ENCODE results near the gene LTBP1. TPM values are rescaled to one million over a fixed set of nuclear protein-coding genes. Genes with fewer than 3 reads are reported as not detected.

LTBP1 gene
- polyA plus RNA-seq, 1 donor (not counting 4 experiments of a cell fraction or from before 2014, with no cell fraction given): 9.2 TPM

- no peaks in the 10 kb centered on the region for H3K9me3 ChIP-seq (ENCODE audit: control insufficient read depth, low read depth, low read length)
- no peaks in the 10 kb centered on the region for H3K36me3 ChIP-seq (ENCODE audit: control insufficient read depth in 2 of 2, extremely low read depth in 1 of 2, insufficient read depth in 2 of 2, low read length in 2 of 2)
- DNase-seq (ENCODE audit: low read depth, low spot score) (no peak), FAIRE-seq (no peak)
- no peaks in the 10 kb centered on the region for H3K9me1 ChIP-seq (ENCODE audit: control insufficient read depth, extremely low read depth, insufficient read depth, low read length)
- peaks cover 6% of the 10 kb centered on the region for H3K4me1 ChIP-seq (ENCODE audit: control insufficient read depth, extremely low read depth, insufficient read depth, low read length)
- no peak overlapping the region for H3K27ac ChIP-seq (ENCODE audit: control insufficient read depth, insufficient read depth, low read length)
- H3K79me2 ChIP-seq (ENCODE audit: control insufficient read depth, insufficient read depth, low read length): no peaks in the 10 kb centered on the region
- dilution Hi-C loops (cut with MboI; ENCODE audit: extremely low pct_ligation_motif_present, low sequenced_read_pairs): no loop called here
- no peak overlapping the region for H3K9ac ChIP-seq (ENCODE audit: control insufficient read depth, extremely low read depth, insufficient read depth, low read length)
- no peaks in the 10 kb centered on the region for H3K27me3 ChIP-seq (ENCODE audit: control insufficient read depth, extremely low read depth, insufficient read depth, low read length)
- no peak for TF ChIP-seq CTCF (optimal IDR thresholded peaks at IDR 0.05 in 1 of 3, IDR thresholded peaks at IDR 0.05 in 1 of 3, conservative IDR thresholded peaks at IDR 0.05 in 1 of 3; ENCODE audit: extremely low read depth in 1 of 3, insufficient read depth in 2 of 3, low read length in 3 of 3)
- no peak for TF ChIP-seq EZH2 (IDR thresholded peaks at IDR 0.05; ENCODE audit: low read length)
- H2AFZ ChIP-seq (ENCODE audit: control insufficient read depth, low read length): no peak overlapping the region
- no peaks in the 10 kb centered on the region for H4K20me1 ChIP-seq (ENCODE audit: control insufficient read depth, extremely low read depth, insufficient read depth, low read length)
- no peak overlapping the region for H3K4me2 ChIP-seq (ENCODE audit: control insufficient read depth, extremely low read depth, insufficient read depth, low read depth, low read length)
- no peak overlapping the region for H3K4me3 ChIP-seq (ENCODE audit: control insufficient read depth in 2 of 3, extremely low read depth in 1 of 3, insufficient read depth in 2 of 3, low read depth in 1 of 3, low read length in 3 of 3)
Measured at GRCh38 chr2:33312355-33312754, 365.6 kb downstream of the LTBP1 start.

- no peak for FAIRE-seq
- H3K79me2 ChIP-seq (ENCODE audit: control insufficient read depth, insufficient read depth, low read length): no peaks in the 10 kb centered on the region
- no peak overlapping the region for H3K4me2 ChIP-seq (ENCODE audit: control insufficient read depth, extremely low read depth, insufficient read depth, low read depth, low read length)
Measured at GRCh38 chr2:33313039-33313438, 366.3 kb downstream of the LTBP1 start.

More at GRCh38 chr2:33313039-33313438, 366.3 kb downstream of the LTBP1 start:
- dilution Hi-C loops (cut with MboI; ENCODE audit: extremely low pct_ligation_motif_present, low sequenced_read_pairs): no loop called here
- H3K27ac ChIP-seq (ENCODE audit: control insufficient read depth, insufficient read depth, low read length): no peak overlapping the region
- no peak for DNase-seq (ENCODE audit: low read depth, low spot score)
- no peaks in the 10 kb centered on the region for H3K36me3 ChIP-seq (ENCODE audit: control insufficient read depth in 2 of 2, extremely low read depth in 1 of 2, insufficient read depth in 2 of 2, low read length in 2 of 2)
- H2AFZ ChIP-seq (ENCODE audit: control insufficient read depth, low read length): no peak overlapping the region
- H3K9ac ChIP-seq (ENCODE audit: control insufficient read depth, extremely low read depth, insufficient read depth, low read length): no peak overlapping the region
- no peak overlapping the region for H3K4me3 ChIP-seq (ENCODE audit: control insufficient read depth in 2 of 3, extremely low read depth in 1 of 3, insufficient read depth in 2 of 3, low read depth in 1 of 3, low read length in 3 of 3)
- H3K4me1 ChIP-seq (ENCODE audit: control insufficient read depth, extremely low read depth, insufficient read depth, low read length): peaks cover 6% of the 10 kb centered on the region
- no peaks in the 10 kb centered on the region for H4K20me1 ChIP-seq (ENCODE audit: control insufficient read depth, extremely low read depth, insufficient read depth, low read length)
- H3K9me3 ChIP-seq (ENCODE audit: control insufficient read depth, low read depth, low read length): no peaks in the 10 kb centered on the region
- no peaks in the 10 kb centered on the region for H3K27me3 ChIP-seq (ENCODE audit: control insufficient read depth, extremely low read depth, insufficient read depth, low read length)
- TF ChIP-seq CTCF (optimal IDR thresholded peaks at IDR 0.05 in 1 of 3, IDR thresholded peaks at IDR 0.05 in 1 of 3, conservative IDR thresholded peaks at IDR 0.05 in 1 of 3; ENCODE audit: extremely low read depth in 1 of 3, insufficient read depth in 2 of 3, low read length in 3 of 3): no peak
- no peak for TF ChIP-seq EZH2 (IDR thresholded peaks at IDR 0.05; ENCODE audit: low read length)
- H3K9me1 ChIP-seq (ENCODE audit: control insufficient read depth, extremely low read depth, insufficient read depth, low read length): no peaks in the 10 kb centered on the region

All from keratinocyte (primary cell).